ENCODE results near the gene ZNF768. TPM values are rescaled to one million over a fixed set of nuclear protein-coding genes. Genes with fewer than 3 reads are reported as not detected.
"Not testable (repeated sequence)": the region's sequence is repeated elsewhere in the genome, so short reads cannot be mapped to it uniquely, and the experiment has no call there.

Gene ZNF768
- total RNA-seq, 4 donors from 2014 or later, result 16.5 to 22.5 (median 18.6) TPM

DNA sequence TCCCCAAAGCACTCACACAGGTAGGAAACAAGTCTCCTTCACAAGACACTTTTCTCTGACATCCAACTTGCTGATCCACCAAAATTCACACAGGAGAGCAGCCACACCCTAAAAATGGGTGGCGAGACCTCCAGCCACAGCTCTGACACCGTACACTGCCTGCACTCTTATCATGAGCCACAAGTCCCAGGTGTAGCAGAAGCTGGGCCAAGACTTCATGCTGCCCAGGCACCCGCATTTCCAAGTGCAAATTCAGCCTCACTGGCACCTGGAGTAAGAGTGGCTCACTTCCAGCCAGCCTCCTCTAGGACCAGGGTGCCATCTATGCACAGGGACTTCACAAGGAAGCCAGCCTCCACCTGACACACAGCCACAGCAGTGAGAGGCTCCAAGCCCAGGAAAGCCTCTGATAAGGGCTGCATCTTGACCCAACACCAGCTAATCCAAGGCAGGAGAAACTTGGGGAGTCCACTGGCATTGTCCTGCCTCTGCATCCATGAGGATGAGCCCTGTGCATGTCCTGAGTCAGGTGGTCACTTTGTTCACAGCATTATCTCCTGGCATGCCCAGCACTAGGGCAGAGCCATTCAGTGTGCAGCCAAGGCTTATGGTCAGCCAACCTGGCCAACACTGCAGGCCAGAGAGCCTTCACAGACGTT lies 2.6 kb upstream of the ZNF768 start:
- DNase-seq (ENCODE audit: low spot score), result no peak
- TF ChIP-seq, protein P1, sequence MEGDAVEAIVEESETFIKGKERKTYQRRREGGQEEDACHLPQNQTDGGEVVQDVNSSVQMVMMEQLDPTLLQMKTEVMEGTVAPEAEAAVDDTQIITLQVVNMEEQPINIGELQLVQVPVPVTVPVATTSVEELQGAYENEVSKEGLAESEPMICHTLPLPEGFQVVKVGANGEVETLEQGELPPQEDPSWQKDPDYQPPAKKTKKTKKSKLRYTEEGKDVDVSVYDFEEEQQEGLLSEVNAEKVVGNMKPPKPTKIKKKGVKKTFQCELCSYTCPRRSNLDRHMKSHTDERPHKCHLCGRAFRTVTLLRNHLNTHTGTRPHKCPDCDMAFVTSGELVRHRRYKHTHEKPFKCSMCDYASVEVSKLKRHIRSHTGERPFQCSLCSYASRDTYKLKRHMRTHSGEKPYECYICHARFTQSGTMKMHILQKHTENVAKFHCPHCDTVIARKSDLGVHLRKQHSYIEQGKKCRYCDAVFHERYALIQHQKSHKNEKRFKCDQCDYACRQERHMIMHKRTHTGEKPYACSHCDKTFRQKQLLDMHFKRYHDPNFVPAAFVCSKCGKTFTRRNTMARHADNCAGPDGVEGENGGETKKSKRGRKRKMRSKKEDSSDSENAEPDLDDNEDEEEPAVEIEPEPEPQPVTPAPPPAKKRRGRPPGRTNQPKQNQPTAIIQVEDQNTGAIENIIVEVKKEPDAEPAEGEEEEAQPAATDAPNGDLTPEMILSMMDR (IDR thresholded peaks at IDR 0.05), result no peak
- no peak for ATAC-seq (ENCODE audit: low FRiP score)

DNA sequence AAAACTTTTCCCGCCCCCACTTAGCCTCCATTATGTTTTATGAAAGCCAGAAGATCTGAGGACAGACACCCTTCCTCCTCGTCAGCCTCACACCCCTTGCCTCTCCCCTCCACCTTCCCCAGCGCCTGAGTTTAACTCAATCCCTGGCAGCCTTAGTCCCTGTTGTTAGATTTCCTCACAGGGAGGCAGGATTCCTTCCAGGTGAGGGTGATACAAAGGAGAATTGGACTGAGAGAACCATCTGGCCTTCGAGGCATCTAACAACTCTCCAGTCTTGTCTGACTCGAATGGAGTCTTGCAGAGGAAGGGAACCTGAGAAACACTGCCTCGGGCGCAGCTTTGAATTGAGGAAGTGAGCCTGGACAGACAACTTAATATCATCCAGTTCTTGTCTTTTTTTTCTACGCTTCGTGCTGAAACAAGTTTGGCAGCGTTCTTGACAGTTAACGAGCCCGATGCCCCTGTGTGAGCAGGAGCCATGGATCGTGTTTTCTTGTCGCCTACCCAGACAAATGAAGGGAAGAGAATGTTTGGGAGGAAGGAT lies 1.3 kb upstream of the ZNF768 start:
- DNase-seq (ENCODE audit: low spot score) (no peak), ATAC-seq (ENCODE audit: low FRiP score) (peak; percentile 2)
- TF ChIP-seq, protein P1 (IDR thresholded peaks at IDR 0.05), result no peak

DNA sequence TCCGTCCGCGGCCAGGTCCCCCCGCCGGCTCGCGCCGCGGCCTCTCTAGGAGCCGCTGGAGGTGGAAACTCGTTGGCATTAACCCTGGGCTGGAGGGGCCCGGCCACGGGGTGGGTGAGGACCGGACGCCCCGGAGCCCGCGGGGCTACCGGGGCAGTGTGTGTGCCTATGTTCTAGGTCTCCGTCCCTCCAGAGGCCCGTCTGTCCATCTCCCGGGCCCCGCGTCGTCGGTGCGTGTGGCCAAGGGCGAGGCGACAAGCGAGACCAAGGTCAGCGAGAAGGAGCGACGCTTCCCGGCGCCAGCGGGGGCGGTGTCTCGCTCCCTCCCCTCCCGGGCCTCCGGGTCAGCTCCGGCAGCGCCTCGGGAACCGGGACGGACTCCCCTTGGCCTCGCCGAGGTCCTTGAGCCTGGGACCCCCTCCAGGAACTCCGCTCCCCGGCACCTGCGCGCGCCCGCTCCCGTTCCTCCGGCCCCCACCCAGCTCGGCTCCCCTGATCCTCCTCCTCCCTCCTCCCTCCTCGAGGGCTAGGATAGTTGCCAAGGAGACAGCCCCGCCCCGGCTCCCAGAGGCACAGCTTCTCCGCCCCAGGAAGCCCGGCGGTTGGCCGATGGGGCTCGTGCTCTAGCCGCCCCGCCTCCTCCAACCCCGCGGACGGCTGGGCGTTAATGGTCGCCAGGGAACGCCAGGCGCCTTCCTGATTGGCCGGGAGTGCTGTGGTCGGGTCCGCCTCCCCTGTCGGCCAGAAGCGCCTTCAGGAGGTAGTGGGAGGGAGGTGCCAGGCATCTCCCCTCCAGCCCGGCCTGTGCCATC lies 663 bp upstream of the ZNF768 start:
- peak; percentile 96 for ATAC-seq (ENCODE audit: low FRiP score)
- TF ChIP-seq, protein P1 (IDR thresholded peaks at IDR 0.05), result peak in 1 of 3 donors; percentile 8
- DNase-seq (ENCODE audit: low spot score), result peak; percentile 94

GRCh38 chr16:30525844-30526136 lies 576 bp downstream of the ZNF768 start:
- DNase-seq (ENCODE audit: low spot score), result no peak
- ATAC-seq (ENCODE audit: low FRiP score), result no peak
- TF ChIP-seq, protein P1 (IDR thresholded peaks at IDR 0.05), result no peak

DNA sequence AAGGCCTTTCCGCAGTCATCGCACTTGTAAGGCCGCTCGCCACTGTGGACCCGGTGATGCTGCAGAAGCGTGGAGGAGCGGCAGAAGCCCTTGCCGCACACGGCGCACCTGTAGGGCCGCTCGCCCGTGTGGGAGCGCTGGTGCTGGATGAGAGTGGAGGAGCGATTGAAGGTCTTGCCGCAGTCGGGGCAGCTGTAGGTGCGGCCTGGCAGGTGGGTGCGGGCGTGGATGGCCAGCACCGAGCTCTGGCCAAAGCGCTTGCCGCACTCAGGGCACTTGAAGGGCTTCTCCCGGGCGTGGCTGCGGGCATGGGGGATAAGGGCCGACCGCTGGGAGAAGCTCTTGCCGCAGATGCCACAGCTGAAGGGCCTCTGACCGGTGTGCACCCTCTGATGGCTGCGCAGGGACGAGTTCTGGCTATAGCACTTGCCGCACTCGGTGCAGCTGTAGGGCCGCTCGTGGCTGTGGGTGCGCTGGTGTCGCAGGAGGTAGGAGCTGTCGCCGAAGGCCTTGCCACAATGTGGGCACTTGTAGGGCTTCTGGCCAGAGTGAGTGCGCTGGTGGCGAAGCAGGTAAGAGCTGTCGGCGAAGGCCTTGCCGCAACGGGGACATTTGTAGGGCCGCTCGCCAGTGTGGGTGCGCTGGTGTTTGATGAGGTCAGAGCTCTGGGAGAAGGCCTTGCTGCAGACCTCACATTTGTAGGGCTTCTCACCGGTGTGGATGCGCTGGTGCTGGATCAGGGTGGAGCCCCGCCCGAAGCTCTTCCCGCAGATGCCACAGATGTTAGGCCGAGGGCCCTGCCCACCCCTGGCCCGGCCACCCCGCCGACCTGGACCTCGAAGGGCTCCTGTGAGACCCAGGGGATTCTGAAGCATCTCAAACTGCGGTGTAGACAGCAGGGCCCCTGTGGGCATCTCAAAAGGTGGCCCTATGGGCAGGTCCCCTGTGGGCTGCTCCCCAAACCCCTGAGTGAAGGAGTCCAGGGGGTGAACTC lies 1.5 kb downstream of the ZNF768 start:
- DNase-seq (ENCODE audit: low spot score), result no peak
- ATAC-seq (ENCODE audit: low FRiP score), result no peak
- TF ChIP-seq, protein P1 (IDR thresholded peaks at IDR 0.05), result no peak

GRCh38 chr16:30523768-30524574 lies 2.4 kb downstream of the ZNF768 start:
- ATAC-seq (ENCODE audit: low FRiP score) (no peak), DNase-seq (ENCODE audit: low spot score) (no peak)
- TF ChIP-seq, protein P1 (IDR thresholded peaks at IDR 0.05), result no peak

DNA sequence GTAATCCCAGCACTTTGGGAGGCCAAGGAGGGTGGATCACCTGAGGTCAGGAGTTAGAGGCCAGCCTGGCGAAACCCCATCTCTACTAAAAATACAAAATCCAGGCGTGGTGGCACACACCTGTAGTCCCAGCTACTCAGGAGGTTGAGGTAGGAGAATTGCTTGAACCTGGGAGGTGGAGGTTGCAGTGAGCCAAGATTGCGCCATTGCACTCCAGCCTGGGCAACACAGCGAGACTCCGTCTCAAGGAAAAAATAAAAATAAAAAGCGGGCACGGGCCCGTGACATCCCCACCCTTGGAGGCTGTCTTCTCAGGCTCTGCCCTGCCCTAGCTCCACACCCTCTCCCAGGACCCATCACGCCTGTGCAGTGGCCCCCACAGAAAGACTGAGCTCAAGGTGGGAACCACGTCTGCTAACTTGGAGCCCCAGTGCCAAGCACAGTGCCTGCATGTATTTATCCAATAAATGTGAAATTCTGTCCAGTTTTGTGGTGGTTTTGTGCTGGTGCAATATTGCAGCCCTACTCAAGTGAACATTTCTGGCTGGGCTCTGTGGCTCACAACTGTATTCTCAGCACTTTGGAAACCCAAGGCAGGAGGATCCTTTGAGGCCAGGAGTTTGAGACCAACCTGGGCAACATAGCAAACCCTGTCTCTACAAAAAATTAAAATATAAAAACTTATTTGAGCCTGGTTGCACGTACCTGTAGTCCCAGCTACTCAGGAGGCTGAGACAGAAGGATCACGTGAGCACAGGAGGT lies 3.5 kb downstream of the ZNF768 start:
- ATAC-seq (ENCODE audit: low FRiP score); DNase-seq (ENCODE audit: low spot score): not testable (repeated sequence)

Measured in omental fat pad (tissue), 4 donors.